OCI-M2 (cell line): Measurements from ENCODE around the gene GOLPH3.
A peak's percentile ranks its signal among the peaks of the same experiment; 100 is the strongest.

Experiments
- DNase-seq: peaks from one replicate; lab custom pipeline; 2025; ENCODE audit not compliant: unreplicated experiment; lab: John Stamatoyannopoulos, UW

Gene GOLPH3

DNA sequence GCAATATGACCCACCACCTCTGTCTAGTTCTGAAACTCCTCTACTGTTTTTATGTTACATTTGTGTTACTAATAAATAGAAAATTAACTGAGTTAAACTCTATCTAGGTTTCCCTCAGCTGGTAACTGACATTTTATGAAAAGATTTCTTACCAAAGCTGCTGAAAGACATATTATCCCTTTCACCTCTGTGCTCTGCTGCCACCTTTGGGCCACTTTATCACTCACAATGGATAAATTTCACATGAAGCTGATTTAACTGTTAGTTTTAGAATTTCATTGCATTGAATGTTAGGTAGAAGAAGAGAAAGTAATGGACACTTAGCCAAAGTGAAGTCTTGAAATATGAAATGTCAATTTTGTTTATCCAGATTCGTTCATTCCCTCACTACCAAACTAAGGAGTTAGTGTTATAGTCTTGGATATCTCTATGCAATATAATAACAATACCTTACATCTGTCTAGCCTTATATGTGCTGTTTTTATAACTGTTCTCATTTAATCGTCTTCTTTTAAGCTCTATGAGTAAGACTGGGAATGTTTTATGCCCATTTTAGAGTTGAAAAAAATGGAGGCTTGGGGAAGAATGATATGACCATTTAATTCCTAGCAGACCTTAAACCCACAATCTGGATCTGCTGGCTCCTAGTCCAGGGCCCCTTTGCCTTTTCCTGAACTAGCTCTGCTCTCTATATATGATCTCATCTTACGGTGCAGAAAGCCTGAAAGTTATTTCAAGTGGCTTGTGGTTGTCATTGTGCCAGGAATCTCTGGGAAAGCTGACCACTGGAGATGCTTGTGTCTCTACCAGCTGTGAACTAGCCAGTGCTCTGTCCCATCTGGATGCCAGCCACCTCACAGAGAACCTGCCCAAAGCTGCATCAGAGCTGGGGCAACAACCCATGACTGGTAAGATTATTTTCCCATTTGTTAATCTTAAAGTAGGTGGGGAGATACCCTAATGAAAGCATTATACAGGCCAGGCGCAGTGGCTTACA lies 97.1 kb downstream of the GOLPH3 start:
- DNase-seq, result peak; percentile 28
